ENCODE data around the gene CPVL. TPM values are rescaled to one million over a fixed set of nuclear protein-coding genes. Genes with fewer than 3 reads are reported as not detected.

CPVL gene
- total RNA-seq, result 10 to 100 TPM in 2 of 6 donors, 1 to 10 TPM in 4; 2.5 to 25.6 (median 4.9) TPM
- polyA plus RNA-seq, result 1 to 10 TPM; 1.6 to 2.4 TPM

GRCh38 chr7:29146057-29146706 lies at the start of gene CPVL:
TSS of gene CPVL (minus strand) at chr7:29146537. CDS start at chr7:29121061, 25,476 bp downstream.
- H3K9me3 ChIP-seq, result no peaks in the 10 kb centered on the region
- FAIRE-seq (no peak), ATAC-seq (peak; percentile 59 to 81 (median 76)), DNase-seq (peak; percentile 15 to 71 (median 50))
- H3K4me1 ChIP-seq, result peaks cover 0 to 11% (median 7%) of the 10 kb centered on the region in 3 donors
- no peaks in the 10 kb centered on the region for H3K27me3 ChIP-seq
- peak within 1 kb of the TSS in 1 of 4 donors; percentile 2 for H3K27ac ChIP-seq
- intact Hi-C loops (cut with DNase I), result no loop called here
- no peaks in the 10 kb centered on the region for H3K36me3 ChIP-seq
- WGBS, 2 donors, result 2 to 4% methylated on average over 42 of the region's 42 CpGs
- peak within 1 kb of the TSS; percentile 7 to 55 (median 27) for H3K4me3 ChIP-seq
- TF ChIP-seq, protein P1, sequence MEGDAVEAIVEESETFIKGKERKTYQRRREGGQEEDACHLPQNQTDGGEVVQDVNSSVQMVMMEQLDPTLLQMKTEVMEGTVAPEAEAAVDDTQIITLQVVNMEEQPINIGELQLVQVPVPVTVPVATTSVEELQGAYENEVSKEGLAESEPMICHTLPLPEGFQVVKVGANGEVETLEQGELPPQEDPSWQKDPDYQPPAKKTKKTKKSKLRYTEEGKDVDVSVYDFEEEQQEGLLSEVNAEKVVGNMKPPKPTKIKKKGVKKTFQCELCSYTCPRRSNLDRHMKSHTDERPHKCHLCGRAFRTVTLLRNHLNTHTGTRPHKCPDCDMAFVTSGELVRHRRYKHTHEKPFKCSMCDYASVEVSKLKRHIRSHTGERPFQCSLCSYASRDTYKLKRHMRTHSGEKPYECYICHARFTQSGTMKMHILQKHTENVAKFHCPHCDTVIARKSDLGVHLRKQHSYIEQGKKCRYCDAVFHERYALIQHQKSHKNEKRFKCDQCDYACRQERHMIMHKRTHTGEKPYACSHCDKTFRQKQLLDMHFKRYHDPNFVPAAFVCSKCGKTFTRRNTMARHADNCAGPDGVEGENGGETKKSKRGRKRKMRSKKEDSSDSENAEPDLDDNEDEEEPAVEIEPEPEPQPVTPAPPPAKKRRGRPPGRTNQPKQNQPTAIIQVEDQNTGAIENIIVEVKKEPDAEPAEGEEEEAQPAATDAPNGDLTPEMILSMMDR (IDR thresholded peaks at IDR 0.05), result no peak

DNA sequence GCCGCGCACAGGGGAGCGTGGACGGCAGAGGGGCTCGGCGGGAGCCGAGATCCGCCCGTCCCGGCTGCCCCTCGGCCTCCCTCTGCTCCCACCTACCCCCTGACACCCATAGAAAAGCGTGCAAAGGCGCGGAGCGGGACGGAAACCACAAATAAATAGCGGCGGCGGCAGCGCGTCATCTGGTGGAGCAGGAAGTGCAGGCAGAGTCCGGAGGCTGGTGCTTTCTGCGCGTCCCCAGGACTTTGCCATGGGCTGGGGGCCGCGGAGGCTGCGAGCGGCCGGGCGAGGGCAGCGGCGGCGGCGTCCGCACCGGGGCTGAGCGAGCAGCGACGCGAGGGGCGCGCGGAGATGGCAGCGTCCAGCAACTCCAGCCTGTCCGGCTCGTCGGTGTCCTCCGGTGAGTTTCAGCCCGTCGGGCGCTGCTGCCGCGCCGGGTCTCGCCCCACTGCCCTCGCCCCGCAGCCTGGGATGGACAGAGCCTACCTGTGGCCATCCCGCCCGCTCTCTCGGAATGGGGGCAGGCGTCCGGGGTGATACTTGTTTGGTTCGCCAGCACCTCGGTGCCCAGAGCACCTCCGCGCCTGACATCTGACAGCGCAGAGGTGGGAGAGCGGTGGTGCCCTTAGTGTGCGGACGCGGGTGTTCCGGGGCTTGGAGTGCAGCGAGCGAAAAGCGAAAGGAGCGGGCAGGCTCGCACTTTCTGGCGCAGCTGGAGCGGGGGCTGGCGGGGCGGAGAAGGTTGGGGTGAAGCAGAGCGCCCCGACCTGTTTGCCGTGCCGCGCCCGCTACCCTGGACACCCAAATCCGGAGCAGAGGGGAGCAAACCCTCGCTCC lies 48.5 kb upstream of the CPVL start, which contains the start of gene CHN2:
TSS of gene CHN2 (plus strand) at position 182 of the 834 bp plus-strand sequence.
- H3K4me1 ChIP-seq, result peaks cover 22 to 56% (median 31%) of the 10 kb centered on the region in 3 donors
- peak within 1 kb of the TSS; percentile 66 to 91 (median 78) for H3K4me3 ChIP-seq
- DNase-seq, result peak; percentile 71 to 90 (median 79)
- ATAC-seq, result peak; percentile 39 to 67 (median 59)
- peak within 1 kb of the TSS; percentile 94 to 96 (median 95) for H3K27ac ChIP-seq
- intact Hi-C loops (cut with DNase I), result loop anchor here in 2 of 3 donors (10.0 kb wide), 2 partner anchors 150 to 200 kb away; no protein-coding TSS in a partner anchor
- no peaks in the 10 kb centered on the region for H3K9me3 ChIP-seq
- FAIRE-seq, result no peak
- TF ChIP-seq, protein P1 (IDR thresholded peaks at IDR 0.05), result no peak
- H3K36me3 ChIP-seq, result no peaks in the 10 kb centered on the region
- no peaks in the 10 kb centered on the region for H3K27me3 ChIP-seq
- 0% methylated on average over 72 to 89 of the region's 89 CpGs for WGBS, 2 donors

- Histone ChIP-seq H3K4me1 (peaks cover 22 to 54% (median 31%) of the 10 kb centered on the region in 3 donors), H3K4me3 (peak overlapping the region; percentile 66 to 91 (median 78)), H3K27ac (peak overlapping the region; percentile 94 to 96 (median 95)), H3K27me3 (no peaks in the 10 kb centered on the region), H3K36me3 (no peaks in the 10 kb centered on the region), H3K9me3 (no peaks in the 10 kb centered on the region)
- peak; percentile 42 to 80 (median 57) for DNase-seq
- 2 to 3% methylated on average over 17 to 40 of the region's 40 CpGs for WGBS, 2 donors
- TF ChIP-seq, protein P1 (IDR thresholded peaks at IDR 0.05), result no peak
- intact Hi-C loops (cut with DNase I), result loop anchor here in 2 of 3 donors (10.0 kb wide), 2 partner anchors 151 to 201 kb away; no protein-coding TSS in a partner anchor
- ATAC-seq, result peak in 3 of 4 donors; percentile 9 to 32 (median 18)
- FAIRE-seq, result no peak
These were observed 47.9 kb upstream of the CPVL start for GRCh38 chr7:29194206-29194593.

- H3K27me3 ChIP-seq, result no peaks in the 10 kb centered on the region
- H3K4me1 ChIP-seq, result peaks cover 19 to 48% (median 30%) of the 10 kb centered on the region in 3 donors
- intact Hi-C loops (cut with DNase I), result loop anchor here in 2 of 3 donors (10.0 kb wide), 2 partner anchors 151 to 201 kb away; no protein-coding TSS in a partner anchor
- peak overlapping the region; percentile 66 to 91 (median 78) for H3K4me3 ChIP-seq
- H3K27ac ChIP-seq, result peak overlapping the region; percentile 94 to 96 (median 95)
- H3K36me3 ChIP-seq, result no peaks in the 10 kb centered on the region
- peak in 2 of 6 donors; percentile 39 to 56 for DNase-seq
- ATAC-seq, result peak; percentile 0 to 10 (median 7)
- no peaks in the 10 kb centered on the region for H3K9me3 ChIP-seq
- FAIRE-seq, result no peak
- TF ChIP-seq, protein P1 (IDR thresholded peaks at IDR 0.05), result no peak
- 21 to 22% methylated on average over 26 of the region's 26 CpGs for WGBS, 2 donors
These were observed 47.2 kb upstream of the CPVL start for GRCh38 chr7:29193316-29194205.
